Stomach (tissue), 9 donors: Measurements from ENCODE around the gene SHQ1. TPM values are rescaled to one million over a fixed set of nuclear protein-coding genes. Genes with fewer than 3 reads are reported as not detected.
"Not testable (repeated sequence)": the region's sequence is repeated elsewhere in the genome, so short reads cannot be mapped to it uniquely, and the experiment has no call there.

Experiments
- DNase-seq, 2 donors: peaks; one replicate each; pipeline versions ENCODE4 v3.0.0 to v3.0.0-alpha.2; 2013 to 2019
- H3K27ac ChIP-seq, 5 donors: fragments of 200-600 bp in 4 of 5; sonication (generic) in 4 of 5; one replicate each; pipeline ENCODE4 v1.5.1; 2013 to 2019; ENCODE audit warnings: mild to moderate bottlenecking in 1 of 5, moderate library complexity in 1 of 5
- H3K27me3 ChIP-seq, 3 donors: fragments of 200-600 bp; sonication (generic); one replicate each; pipeline ENCODE4 v1.5.1; 2017 to 2019; ENCODE audit warnings: mixed run types in 1 of 3
- H3K36me3 ChIP-seq, 4 donors: fragments of 200-600 bp; sonication (generic); 1 replicate in 3 of 4; 2 replicates in 1 of 4; pipeline ENCODE4 v1.5.1; 2016 to 2019
- H3K4me1 ChIP-seq, 4 donors: fragments of 200-600 bp; sonication (generic); one replicate each; pipeline ENCODE4 v1.5.1; 2016 to 2019
- H3K4me3 ChIP-seq, 4 donors: fragments of 200-600 bp; sonication (generic) in 3 of 4; one replicate each; pipeline ENCODE4 v1.5.1; 2016 to 2019; ENCODE audit warnings: mild to moderate bottlenecking in 1 of 4
- H3K9me3 ChIP-seq, 4 donors: fragments of 200-600 bp; sonication (generic); one replicate each; pipeline ENCODE4 v1.5.1; 2016 to 2019
- EP300 ChIP-seq: sonication (generic); formaldehyde crosslinking; IDR thresholded peaks from one replicate; pipeline ENCODE4 v1.6.1; 2017; ENCODE audit warnings: antibody characterized with exemption
- POLR2A ChIP-seq, 4 donors: fragments of 450-650 bp; IDR thresholded peaks; one replicate each; pipeline ENCODE4 v1.6.1; 2016; ENCODE audit warnings: antibody characterized with exemption in 4 of 4, control low read depth in 2 of 4, mild to moderate bottlenecking in 1 of 4, moderate library complexity in 1 of 4
- POLR2AphosphoS5 ChIP-seq, 3 donors: sonication (generic); formaldehyde crosslinking; IDR thresholded peaks; one replicate each; pipeline ENCODE4 v1.6.1; 2016; ENCODE audit warnings: antibody characterized with exemption in 3 of 3
- WGBS, 5 donors: extraction: QIAGEN DNeasy Blood & Tissue Kit in 3 of 5; methylation state at CpG; one replicate each; pipeline versions ENCODE4 v1.1.5 to v1.1.7; 2013 to 2018; 5-methylcytosine and 5-hydroxymethylcytosine counted together
- intact Hi-C: fragments of 100-400 bp; cut with DNase I; formaldehyde crosslinking; loops from one replicate; pipeline ENCODE4 v1.15.1; 2023; ENCODE audit warnings: low total_unique reads
- polyA plus RNA-seq, 3 donors: library from polyadenylated mRNA; stranded (reverse); fragments of 200-250 nt; gene quantifications; one replicate each; pipeline ENCODE4 v1.2.3, GENCODE V29; 2013
- total RNA-seq, 5 donors: library from RNA; depleted of rRNA; stranded (reverse); fragments of >200 nt; gene quantifications; one replicate each; pipeline versions ENCODE4 v1.1.0 to v1.2.3, GENCODE V29; 2014 to 2016
- TF ChIP-seq, protein P1 (sequence below), 7 experiments: fragments of 450-650 bp in 4 of 7; fragments of 200-600 bp in 3 of 7; sonication (generic) in 3 of 7; IDR thresholded peaks; one replicate each; pipeline ENCODE4 v1.5.1; 2016 to 2019; ENCODE audit warnings: antibody characterized with exemption in 7 of 7, control low read depth in 2 of 7, mild to moderate bottlenecking in 1 of 7
- donor health status: healthy with polysubstance abuse.
- donor health status: Bipolar disorder and iron deficiency.
- donor health status: healthy.

The SHQ1 gene
- total and polyA plus RNA-seq, 8 donors, result 7.5 to 77.9 (median 12.0) TPM

DNA sequence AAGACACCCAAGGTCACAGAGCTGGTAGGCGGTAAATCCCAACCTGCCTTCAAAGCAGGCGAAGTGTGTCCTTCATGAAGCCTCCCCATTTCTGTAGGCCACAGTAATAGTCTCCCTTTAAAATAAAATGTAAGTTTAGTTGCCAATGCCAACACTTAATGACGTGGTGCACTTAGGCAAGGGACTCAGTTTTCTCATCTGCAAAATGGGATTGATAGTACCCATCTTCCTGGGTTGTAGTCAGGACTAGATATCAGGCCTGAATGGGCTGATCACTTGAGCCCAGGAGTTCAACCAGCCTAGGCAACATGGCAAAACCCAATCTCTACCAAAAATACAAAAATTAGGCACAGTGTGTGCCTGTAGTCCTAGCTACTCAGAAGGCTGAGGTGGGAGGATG, 114.6 kb downstream of the SHQ1 start:
- intact Hi-C loops, result no loop called here

DNA sequence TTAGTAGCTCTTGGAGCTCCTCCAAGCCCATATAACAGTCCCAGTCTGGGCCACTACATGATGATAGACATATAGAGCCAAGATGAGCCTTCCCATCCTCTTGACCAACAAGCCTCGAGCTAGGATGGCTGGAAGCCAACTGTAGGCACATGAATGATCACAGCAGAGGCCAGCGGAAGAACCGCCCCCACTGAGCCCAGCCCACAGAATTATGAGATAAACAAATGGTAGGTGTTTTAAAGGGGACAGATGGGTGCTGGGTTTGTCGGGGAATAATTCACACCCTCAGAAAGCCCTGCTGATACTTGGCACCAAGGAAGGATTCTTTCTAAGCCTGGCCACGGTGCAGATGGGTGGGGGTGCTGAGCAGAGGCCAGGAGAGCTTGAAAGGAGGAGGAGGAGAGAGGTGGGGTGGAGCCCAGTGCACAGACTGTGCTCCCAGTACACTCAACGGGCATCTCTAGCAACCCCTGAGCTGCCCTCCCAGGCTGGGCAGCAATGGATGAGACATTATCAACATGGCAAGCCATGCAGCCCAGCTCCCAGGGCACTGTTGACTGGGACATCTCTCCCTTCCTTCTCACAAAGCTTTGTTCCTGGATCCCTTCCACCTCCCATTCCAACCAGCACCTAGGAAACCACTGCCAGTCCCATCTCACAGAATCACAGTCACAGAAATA, 115.4 kb downstream of the SHQ1 start:
- H3K36me3 ChIP-seq, intact Hi-C loops, H3K4me1 ChIP-seq, H3K27ac ChIP-seq, H3K4me3 ChIP-seq, DNase-seq, H3K27me3 ChIP-seq: not testable (repeated sequence)
- peaks cover 4 to 21% (median 14%) of the 10 kb centered on the region in 4 donors for H3K9me3 ChIP-seq
- 80 to 91% (median 85%) methylated on average over 5 to 6 of the region's 6 CpGs for WGBS, 5 donors

More for the DNA sequence above, 114.6 kb downstream of the SHQ1 start:
- no peaks in the 10 kb centered on the region for H3K36me3 ChIP-seq
- WGBS, 5 donors, result 82 to 93% (median 89%) methylated on average over 3 of the region's 3 CpGs
- H3K9me3 ChIP-seq, result peaks cover 4 to 21% (median 14%) of the 10 kb centered on the region in 4 donors
- H3K4me3 ChIP-seq, result no peak overlapping the region
- H3K27ac ChIP-seq, result no peak overlapping the region
- DNase-seq, result no peak
- peaks cover 0 to 8% (median 6%) of the 10 kb centered on the region in 3 donors for H3K27me3 ChIP-seq
- peaks cover 6 to 7% (median 6%) of the 10 kb centered on the region in 4 donors for H3K4me1 ChIP-seq
- no peak for TF ChIP-seq POLR2AphosphoS5 (IDR thresholded peaks at IDR 0.05)
- TF ChIP-seq, protein P1, sequence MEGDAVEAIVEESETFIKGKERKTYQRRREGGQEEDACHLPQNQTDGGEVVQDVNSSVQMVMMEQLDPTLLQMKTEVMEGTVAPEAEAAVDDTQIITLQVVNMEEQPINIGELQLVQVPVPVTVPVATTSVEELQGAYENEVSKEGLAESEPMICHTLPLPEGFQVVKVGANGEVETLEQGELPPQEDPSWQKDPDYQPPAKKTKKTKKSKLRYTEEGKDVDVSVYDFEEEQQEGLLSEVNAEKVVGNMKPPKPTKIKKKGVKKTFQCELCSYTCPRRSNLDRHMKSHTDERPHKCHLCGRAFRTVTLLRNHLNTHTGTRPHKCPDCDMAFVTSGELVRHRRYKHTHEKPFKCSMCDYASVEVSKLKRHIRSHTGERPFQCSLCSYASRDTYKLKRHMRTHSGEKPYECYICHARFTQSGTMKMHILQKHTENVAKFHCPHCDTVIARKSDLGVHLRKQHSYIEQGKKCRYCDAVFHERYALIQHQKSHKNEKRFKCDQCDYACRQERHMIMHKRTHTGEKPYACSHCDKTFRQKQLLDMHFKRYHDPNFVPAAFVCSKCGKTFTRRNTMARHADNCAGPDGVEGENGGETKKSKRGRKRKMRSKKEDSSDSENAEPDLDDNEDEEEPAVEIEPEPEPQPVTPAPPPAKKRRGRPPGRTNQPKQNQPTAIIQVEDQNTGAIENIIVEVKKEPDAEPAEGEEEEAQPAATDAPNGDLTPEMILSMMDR (IDR thresholded peaks at IDR 0.05), result no peak
- no peak for TF ChIP-seq EP300
- no peak for TF ChIP-seq POLR2A (IDR thresholded peaks at IDR 0.05)

DNA sequence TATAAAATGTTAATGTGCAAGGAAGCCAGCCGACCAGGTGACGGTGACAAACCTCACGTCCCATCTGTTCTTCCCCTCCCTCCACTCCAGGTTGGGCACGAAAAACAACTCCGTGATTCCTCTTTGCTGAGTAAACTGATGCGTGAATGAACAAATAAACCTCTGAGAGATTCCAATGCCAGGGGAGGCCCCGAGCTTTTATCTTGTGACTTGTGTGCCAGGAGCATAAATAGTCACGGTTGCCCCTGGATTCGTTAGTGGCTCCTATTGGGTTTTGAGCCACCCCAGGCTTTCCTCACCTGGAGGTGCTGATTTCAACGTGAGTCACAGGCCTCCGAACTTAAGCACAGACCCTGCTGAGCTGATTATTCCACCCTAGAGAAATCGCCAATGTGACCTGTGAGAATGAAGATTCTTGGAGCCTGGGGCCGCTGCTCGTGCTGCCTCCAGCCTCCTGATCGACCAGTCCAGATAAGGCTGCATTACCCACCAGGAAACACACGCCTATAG, 119.2 kb downstream of the SHQ1 start:
- H3K27me3 ChIP-seq, result peaks cover 0 to 8% (median 0%) of the 10 kb centered on the region in 3 donors
- no peak overlapping the region for H3K4me3 ChIP-seq
- 33 to 59% (median 47%) methylated on average over 15 to 16 of the region's 16 CpGs for WGBS, 5 donors
- H3K36me3 ChIP-seq, result no peaks in the 10 kb centered on the region
- no peak overlapping the region for H3K27ac ChIP-seq
- H3K9me3 ChIP-seq, result peaks cover 4 to 16% (median 9%) of the 10 kb centered on the region in 4 donors
- H3K4me1 ChIP-seq, result no peaks in the 10 kb centered on the region
- intact Hi-C loops, result no loop called here
- peak in 1 of 2 donors; percentile 54 for DNase-seq
- TF ChIP-seq POLR2A (IDR thresholded peaks at IDR 0.05) (no peak), POLR2AphosphoS5 (IDR thresholded peaks at IDR 0.05) (no peak), EP300 (no peak)
- TF ChIP-seq, protein P1 (IDR thresholded peaks at IDR 0.05), result no peak

DNA sequence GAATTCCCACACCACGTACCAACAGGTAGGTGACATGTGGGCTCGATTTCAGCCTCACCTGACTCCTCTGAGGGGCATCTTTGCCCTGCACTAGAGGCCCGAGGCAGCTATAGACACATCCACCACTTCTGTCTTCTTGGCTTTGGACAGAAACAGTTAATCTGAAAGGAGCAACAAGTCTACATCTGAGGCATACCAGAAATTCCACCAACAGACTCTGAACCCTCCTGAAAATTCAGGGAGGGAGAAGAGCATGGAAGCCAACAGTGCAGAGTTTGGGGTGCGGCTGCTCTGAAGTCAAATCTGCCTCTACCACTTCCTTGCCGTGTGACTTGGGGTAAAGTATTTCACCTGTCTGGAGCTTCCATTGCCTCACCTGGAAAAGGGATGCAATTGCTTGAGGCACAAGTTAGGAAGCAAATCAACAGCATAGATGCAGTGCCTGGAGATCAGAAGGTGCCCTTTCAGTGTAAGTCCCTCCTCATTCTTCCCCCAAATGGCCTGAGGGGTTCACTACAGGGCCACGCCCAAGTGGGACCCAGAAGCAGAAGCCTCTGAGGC, 119.8 kb downstream of the SHQ1 start:
- intact Hi-C loops, result no loop called here
- Histone ChIP-seq H3K36me3 (no peaks in the 10 kb centered on the region), H3K9me3 (peaks cover 4 to 14% (median 9%) of the 10 kb centered on the region in 4 donors), H3K4me3 (no peak overlapping the region), H3K27ac (no peak overlapping the region), H3K4me1 (no peaks in the 10 kb centered on the region), H3K27me3 (peaks cover 0 to 8% (median 0%) of the 10 kb centered on the region in 3 donors)
- DNase-seq, result no peak
- WGBS, 5 donors, result 82 to 89% (median 84%) methylated on average over 6 of the region's 6 CpGs
- TF ChIP-seq POLR2A (IDR thresholded peaks at IDR 0.05), result no peak
- no peak for TF ChIP-seq POLR2AphosphoS5 (IDR thresholded peaks at IDR 0.05)
- TF ChIP-seq, protein P1 (IDR thresholded peaks at IDR 0.05), result no peak
- no peak for TF ChIP-seq EP300
